ENCODE measurements around the gene PPP4C. TPM values are rescaled to one million over a fixed set of nuclear protein-coding genes. Genes with fewer than 3 reads are reported as not detected.
A peak's percentile ranks its signal among the peaks of the same experiment; 100 is the strongest.

PPP4C gene
- total RNA-seq, 1 donor from 2014 or later, result 102 TPM

GRCh38 chr16:30069611-30070462, 6.0 kb upstream of the PPP4C start:
- Mint-ChIP-seq H3K27me3 (ENCODE audit: low read depth) (no peaks in the 10 kb centered on the region), H3K36me3 (peaks cover 30% of the 10 kb centered on the region), H3K4me1 (peaks cover 32% of the 10 kb centered on the region), H3K27ac (peak overlapping the region; percentile 71), H3K9me3 (no peaks in the 10 kb centered on the region), H3K4me3 (no peak overlapping the region)
- TF ChIP-seq CTCF (IDR thresholded peaks at IDR 0.05; ENCODE audit: unreplicated experiment), result no peak
- DNase-seq (ENCODE audit: low spot score in 2 of 2, unreplicated experiment in 2 of 2), result no peak

- Mint-ChIP-seq H3K27ac (peak overlapping the region; percentile 69), H3K36me3 (peaks cover 30% of the 10 kb centered on the region), H3K27me3 (ENCODE audit: low read depth) (no peaks in the 10 kb centered on the region), H3K4me1 (peaks cover 33% of the 10 kb centered on the region), H3K4me3 (no peak overlapping the region), H3K9me3 (no peaks in the 10 kb centered on the region)
- no peak for TF ChIP-seq CTCF (IDR thresholded peaks at IDR 0.05; ENCODE audit: unreplicated experiment)
- no peak for DNase-seq (ENCODE audit: low spot score in 2 of 2, unreplicated experiment in 2 of 2)
Observed at GRCh38 chr16:30070490-30070889, 5.3 kb upstream of the PPP4C start.

GRCh38 chr16:30076276-30076791, 540 bp downstream of the PPP4C start:
- no peaks in the 10 kb centered on the region for H3K27me3 Mint-ChIP-seq (ENCODE audit: low read depth)
- H3K27ac Mint-ChIP-seq, result peak overlapping the region; percentile 82
- no peak for DNase-seq (ENCODE audit: low spot score in 2 of 2, unreplicated experiment in 2 of 2)
- H3K4me1 Mint-ChIP-seq, result peaks cover 22% of the 10 kb centered on the region
- H3K36me3 Mint-ChIP-seq, result peaks cover 16% of the 10 kb centered on the region
- H3K4me3 Mint-ChIP-seq, result peak overlapping the region; percentile 93
- no peaks in the 10 kb centered on the region for H3K9me3 Mint-ChIP-seq
- TF ChIP-seq CTCF (IDR thresholded peaks at IDR 0.05; ENCODE audit: unreplicated experiment), result no peak

GRCh38 chr16:30077656-30078055, 1.9 kb downstream of the PPP4C start:
- peaks cover 16% of the 10 kb centered on the region for H3K36me3 Mint-ChIP-seq
- H3K9me3 Mint-ChIP-seq, result no peaks in the 10 kb centered on the region
- no peak for TF ChIP-seq CTCF (IDR thresholded peaks at IDR 0.05; ENCODE audit: unreplicated experiment)
- H3K27ac Mint-ChIP-seq, result peak overlapping the region; percentile 63
- H3K27me3 Mint-ChIP-seq (ENCODE audit: low read depth), result no peaks in the 10 kb centered on the region
- peak overlapping the region; percentile 93 for H3K4me3 Mint-ChIP-seq
- DNase-seq (ENCODE audit: low spot score in 2 of 2, unreplicated experiment in 2 of 2), result no peak
- H3K4me1 Mint-ChIP-seq, result peaks cover 22% of the 10 kb centered on the region

GRCh38 chr16:30078744-30079143, 3.0 kb downstream of the PPP4C start:
- peaks cover 22% of the 10 kb centered on the region for H3K36me3 Mint-ChIP-seq
- no peak for TF ChIP-seq CTCF (IDR thresholded peaks at IDR 0.05; ENCODE audit: unreplicated experiment)
- no peak overlapping the region for H3K4me3 Mint-ChIP-seq
- DNase-seq (ENCODE audit: low spot score in 2 of 2, unreplicated experiment in 2 of 2), result no peak
- H3K27me3 Mint-ChIP-seq (ENCODE audit: low read depth), result no peaks in the 10 kb centered on the region
- no peaks in the 10 kb centered on the region for H3K9me3 Mint-ChIP-seq
- no peak overlapping the region for H3K27ac Mint-ChIP-seq
- H3K4me1 Mint-ChIP-seq, result peaks cover 22% of the 10 kb centered on the region

All from mesothelial cell of epicardium (in vitro differentiated cells).